Right lobe of liver (tissue), 4 donors: ENCODE measurements around the gene MEG3.
"Not testable (repeated sequence)": the region's sequence is repeated elsewhere in the genome, so short reads cannot be mapped to it uniquely, and the experiment has no call there.

ENCODE experiments used
- CTCF ChIP-seq, 4 donors: fragments of 200-600 bp in 3 of 4; fragments of 450-650 bp in 1 of 4; IDR thresholded peaks; one replicate each; pipeline versions ENCODE4 v1.5.1 to v1.8.0; 2016 to 2022; ENCODE audit warnings: antibody characterized with exemption in 4 of 4, mild to moderate bottlenecking in 2 of 4
- POLR2A ChIP-seq: fragments of 450-650 bp; IDR thresholded peaks from one replicate; pipeline ENCODE4 v1.6.1; 2017; ENCODE audit warnings: antibody characterized with exemption, mild to moderate bottlenecking
- donor health status: DM: no; HTN: no; CAD: no.
- donor health status: DM: no; HTN: no; CAD: no.
- donor health status: DM: no; HTN: yes; CAD: no.

- TF ChIP-seq POLR2A; CTCF (IDR thresholded peaks at IDR 0.05): not testable (repeated sequence)
Observed at GRCh38 chr14:100801433-100801832, 24.5 kb upstream of the MEG3 start.
